Middle frontal gyrus (tissue), 1 donor: ENCODE data around the gene OR6K6.

ENCODE experiments used
- DNase-seq: peaks from one replicate; pipeline ENCODE4 v3.0.0-alpha.2; 2015; ENCODE audit warnings: low spot score; ENCODE audit errors: extremely low spot score

Gene OR6K6

GRCh38 chr1:158800526-158800925 is 46.0 kb downstream of the OR6K6 start:
- no peak for DNase-seq

DNA sequence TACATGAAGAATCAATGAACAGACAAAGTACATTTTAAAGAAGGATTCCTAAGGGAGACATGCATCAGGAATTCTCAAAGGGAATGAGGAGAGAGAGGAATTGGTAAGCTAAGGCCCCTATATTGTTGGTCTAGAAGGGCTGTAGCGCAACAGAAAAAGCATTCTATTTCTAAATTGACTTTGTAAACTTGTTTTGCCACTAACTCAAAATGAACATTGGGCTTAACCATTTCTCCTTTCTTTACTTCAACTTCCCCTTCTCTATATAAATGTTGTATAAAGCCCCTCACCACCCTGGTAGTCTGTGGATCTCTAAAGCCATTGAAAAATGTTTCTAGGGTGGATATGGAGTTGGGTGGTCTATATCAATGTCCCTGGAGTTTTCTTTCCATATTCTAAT is 46.9 kb downstream of the OR6K6 start:
- DNase-seq: no peak

DNA sequence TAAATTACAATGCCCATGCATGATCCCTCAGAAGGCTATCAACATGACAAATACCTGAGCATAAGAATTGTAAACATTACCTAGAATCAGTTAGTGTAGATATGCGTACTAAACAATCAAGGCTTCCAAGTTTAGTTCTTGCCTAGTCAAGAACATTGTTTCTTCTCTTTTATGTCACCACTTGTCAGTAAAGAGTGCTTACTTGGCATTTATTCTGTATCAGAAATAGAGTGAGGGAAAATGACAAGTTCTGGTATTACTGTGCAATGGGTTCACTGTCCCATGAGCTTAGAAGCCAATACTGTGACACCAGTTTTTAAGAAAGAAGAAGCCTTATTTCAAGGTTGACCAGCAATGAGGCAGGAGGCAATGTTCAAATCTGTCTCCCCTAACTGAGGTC is 49.2 kb downstream of the OR6K6 start:
- DNase-seq: no peak
